ENCODE data around the gene PANX2.

Gene PANX2

DNA sequence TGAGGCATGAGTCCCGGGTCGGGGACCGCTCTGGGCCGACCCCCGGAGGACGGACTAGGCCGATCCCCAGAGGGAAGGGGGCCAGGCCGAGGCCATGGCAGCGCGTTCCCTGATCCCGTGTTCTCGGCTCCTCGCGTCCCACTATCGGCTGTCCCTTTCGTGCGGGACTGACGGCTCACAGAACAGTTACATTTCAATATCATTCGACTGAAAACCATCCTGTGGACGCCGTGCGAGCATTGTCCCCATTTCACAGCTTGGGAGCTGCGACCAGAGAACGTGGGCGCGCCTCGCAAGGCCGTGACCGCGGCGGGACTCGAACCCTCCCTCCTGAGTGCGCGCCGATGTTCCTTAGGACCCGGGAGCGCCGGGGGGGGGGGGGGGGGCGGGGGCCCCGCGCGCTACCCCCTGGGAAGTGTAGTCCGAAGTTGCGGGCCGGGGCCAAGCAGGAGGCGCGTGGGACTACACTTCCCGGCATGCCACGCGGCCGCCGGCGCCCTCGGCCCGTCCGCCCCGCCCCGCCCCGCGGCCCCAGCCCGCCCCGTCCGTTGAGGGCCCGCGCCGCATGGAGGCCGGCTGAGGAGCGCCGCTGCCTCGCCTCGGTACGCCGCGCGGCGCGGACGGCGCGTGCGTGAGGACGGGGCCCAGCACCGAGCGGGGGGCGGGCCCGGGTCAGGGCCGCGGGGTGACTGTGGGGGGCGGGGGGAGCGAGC is 15.0 kb downstream of the PANX2 start, which contains the start of gene TRABD:
Gene TRABD, plus strand, starts transcription at position 539 of the 713 bp plus-strand sequence. CDS start 7,148 bp downstream, outside the sequence.
- peak within 1 kb of the TSS; percentile 64 for H3K4me3 ChIP-seq (ENCODE audit: low read depth, low read length)
- TF ChIP-seq POLR2A (IDR thresholded peaks at IDR 0.05; ENCODE audit: extremely low read depth, insufficient read length) (no peak), MYC (IDR thresholded peaks at IDR 0.05; ENCODE audit: low read depth, low read length) (no peak; the same call in 1 of the 2 replicates)
- TF ChIP-seq, protein P1, sequence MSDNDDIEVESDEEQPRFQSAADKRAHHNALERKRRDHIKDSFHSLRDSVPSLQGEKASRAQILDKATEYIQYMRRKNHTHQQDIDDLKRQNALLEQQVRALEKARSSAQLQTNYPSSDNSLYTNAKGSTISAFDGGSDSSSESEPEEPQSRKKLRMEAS (IDR thresholded peaks at IDR 0.05; ENCODE audit: low read depth, low read length): no peak
- TF ChIP-seq, protein P2, sequence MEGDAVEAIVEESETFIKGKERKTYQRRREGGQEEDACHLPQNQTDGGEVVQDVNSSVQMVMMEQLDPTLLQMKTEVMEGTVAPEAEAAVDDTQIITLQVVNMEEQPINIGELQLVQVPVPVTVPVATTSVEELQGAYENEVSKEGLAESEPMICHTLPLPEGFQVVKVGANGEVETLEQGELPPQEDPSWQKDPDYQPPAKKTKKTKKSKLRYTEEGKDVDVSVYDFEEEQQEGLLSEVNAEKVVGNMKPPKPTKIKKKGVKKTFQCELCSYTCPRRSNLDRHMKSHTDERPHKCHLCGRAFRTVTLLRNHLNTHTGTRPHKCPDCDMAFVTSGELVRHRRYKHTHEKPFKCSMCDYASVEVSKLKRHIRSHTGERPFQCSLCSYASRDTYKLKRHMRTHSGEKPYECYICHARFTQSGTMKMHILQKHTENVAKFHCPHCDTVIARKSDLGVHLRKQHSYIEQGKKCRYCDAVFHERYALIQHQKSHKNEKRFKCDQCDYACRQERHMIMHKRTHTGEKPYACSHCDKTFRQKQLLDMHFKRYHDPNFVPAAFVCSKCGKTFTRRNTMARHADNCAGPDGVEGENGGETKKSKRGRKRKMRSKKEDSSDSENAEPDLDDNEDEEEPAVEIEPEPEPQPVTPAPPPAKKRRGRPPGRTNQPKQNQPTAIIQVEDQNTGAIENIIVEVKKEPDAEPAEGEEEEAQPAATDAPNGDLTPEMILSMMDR (IDR thresholded peaks at IDR 0.05; ENCODE audit: low read depth, low read length): no peak
- peak; percentile 90 for DNase-seq (ENCODE audit: low read depth)

DNA sequence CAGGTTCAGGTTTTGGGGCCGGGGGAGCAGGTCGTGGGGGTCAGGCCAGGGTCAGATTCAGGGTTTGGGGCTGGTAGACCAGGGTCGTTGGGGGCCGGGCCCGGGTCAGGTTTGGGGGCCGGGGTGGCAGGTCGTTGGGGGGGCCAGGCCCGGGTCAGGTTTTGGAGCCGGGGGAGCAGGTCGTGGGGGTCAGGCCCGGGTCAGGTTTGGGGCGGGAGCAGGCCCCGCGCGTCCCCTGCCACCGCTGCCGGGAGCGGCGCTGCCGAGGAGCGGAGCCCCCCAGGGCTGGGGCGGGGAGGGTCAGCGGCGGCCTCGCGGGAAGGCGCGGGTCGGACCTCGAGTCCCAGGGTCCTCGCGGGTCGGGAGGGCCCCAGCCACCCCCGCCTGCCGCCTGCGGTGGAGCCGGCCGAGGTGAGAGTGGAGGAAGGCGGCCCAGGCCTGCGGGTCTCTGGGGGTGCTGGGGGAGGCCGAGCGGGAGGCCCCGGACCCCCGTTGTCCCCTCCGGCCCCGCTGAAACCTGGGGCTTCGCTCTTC is 15.7 kb downstream of the PANX2 start:
- H3K4me3 ChIP-seq (ENCODE audit: low read depth, low read length): peak overlapping the region; percentile 64
- no peak for TF ChIP-seq MYC (IDR thresholded peaks at IDR 0.05; ENCODE audit: low read depth, low read length)
- no peak for TF ChIP-seq POLR2A (IDR thresholded peaks at IDR 0.05; ENCODE audit: extremely low read depth, insufficient read length)
- TF ChIP-seq, protein P1 (IDR thresholded peaks at IDR 0.05; ENCODE audit: low read depth, low read length): no peak
- TF ChIP-seq, protein P2 (IDR thresholded peaks at IDR 0.05; ENCODE audit: low read depth, low read length): no peak
- no peak for DNase-seq (ENCODE audit: low read depth)

DNA sequence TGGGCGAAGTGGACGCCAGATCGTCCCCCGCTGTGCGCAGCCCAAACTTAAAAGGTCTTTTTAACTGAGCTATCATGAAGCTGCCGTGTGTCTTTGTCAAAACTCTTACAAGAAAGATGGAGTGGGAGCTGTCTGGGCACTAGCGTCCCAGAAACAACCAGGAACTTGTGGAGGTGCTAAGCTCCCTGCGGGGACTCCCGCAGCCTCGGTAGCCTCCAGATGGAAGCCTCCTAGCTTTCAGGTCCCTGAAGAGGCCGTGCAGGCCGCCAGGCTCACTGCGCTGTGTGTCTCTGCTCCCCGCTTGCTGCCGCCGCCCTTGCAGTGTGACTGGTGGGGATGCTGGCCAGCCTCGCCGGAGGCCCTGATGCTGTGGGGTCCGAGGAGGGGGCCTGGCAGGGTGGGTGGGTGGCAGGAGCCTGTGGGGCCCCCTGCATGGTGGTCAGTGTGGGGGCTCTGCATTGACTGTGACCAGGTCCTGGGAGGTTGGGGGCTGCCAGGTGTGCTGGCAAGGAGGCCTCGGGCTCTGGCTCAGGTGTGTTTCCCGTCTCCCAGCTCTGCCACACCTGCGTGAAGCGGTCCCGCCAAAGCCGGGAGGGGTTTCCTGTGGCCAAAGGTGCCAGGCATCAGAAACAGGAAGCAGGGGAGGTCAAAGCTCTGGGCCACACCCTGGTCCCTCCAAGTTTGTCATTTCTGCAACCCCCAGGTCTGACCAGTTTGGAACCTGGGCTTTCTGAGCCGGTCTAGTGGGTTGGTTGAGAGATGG is 16.4 kb downstream of the PANX2 start:
- TF ChIP-seq POLR2A (IDR thresholded peaks at IDR 0.05; ENCODE audit: extremely low read depth, insufficient read length) (no peak), MYC (IDR thresholded peaks at IDR 0.05; ENCODE audit: low read depth, low read length) (no peak)
- TF ChIP-seq, protein P2 (IDR thresholded peaks at IDR 0.05; ENCODE audit: low read depth, low read length): no peak
- TF ChIP-seq, protein P1 (IDR thresholded peaks at IDR 0.05; ENCODE audit: low read depth, low read length): no peak
- DNase-seq (ENCODE audit: low read depth): no peak
- H3K4me3 ChIP-seq (ENCODE audit: low read depth, low read length): peak overlapping the region; percentile 64

DNA sequence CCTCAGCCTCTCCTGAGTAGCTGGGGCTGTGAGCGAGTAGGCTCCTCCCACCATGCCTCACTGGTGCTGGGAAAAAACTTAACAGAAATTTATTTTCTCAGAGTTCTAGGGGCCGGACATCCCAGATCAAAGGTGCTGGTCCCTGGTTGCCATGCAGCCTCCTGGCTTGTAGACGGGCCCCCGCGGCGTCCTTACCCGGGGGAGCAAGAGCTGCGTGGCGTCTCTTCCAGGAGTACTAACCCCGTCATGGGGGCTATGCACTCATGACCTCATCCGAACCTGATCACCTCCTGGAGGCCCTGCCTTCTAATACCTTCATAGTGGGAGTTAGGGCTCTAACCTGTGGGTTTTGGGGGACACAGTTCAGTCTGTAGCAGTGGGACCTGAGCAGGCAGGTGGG is 17.8 kb downstream of the PANX2 start:
- no peak for DNase-seq (ENCODE audit: low read depth)
- TF ChIP-seq, protein P2 (IDR thresholded peaks at IDR 0.05; ENCODE audit: low read depth, low read length): no peak
- TF ChIP-seq POLR2A (IDR thresholded peaks at IDR 0.05; ENCODE audit: extremely low read depth, insufficient read length) (no peak), MYC (IDR thresholded peaks at IDR 0.05; ENCODE audit: low read depth, low read length) (no peak)
- TF ChIP-seq, protein P1 (IDR thresholded peaks at IDR 0.05; ENCODE audit: low read depth, low read length): no peak
- no peak overlapping the region for H3K4me3 ChIP-seq (ENCODE audit: low read depth, low read length)

DNA sequence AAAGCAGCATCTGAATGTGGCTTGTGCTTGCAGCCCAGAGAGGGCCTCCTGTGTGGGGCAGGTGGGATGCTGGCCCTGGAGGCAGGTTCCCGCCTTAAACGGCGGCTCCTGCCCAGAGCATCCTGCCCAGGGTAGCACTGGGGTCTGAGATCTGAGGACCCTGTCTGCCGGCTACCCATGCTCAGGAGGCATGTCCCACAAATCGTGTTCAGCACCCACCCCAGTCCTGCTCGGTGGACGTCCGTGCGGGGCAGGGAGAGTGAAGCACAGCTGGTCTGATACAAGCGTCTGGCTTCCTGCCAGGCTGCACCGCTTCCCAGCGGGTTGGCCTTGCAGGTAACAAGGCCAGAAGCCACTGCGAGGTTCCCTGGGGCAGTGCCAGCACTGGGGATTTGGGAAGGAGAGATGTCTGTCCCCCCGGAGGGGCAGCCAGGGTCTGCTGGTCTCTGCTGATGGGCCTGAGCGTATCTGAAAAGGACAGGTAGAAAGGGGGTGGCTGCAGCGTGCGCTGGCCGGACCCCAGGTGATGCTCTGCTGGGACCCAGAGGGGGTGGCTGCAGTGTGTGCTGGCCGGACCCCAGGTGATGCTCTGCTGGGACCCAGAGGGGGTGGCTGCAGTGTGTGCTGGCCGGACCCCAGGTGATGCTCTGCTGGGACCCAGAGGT is 18.8 kb downstream of the PANX2 start:
- no peak for DNase-seq (ENCODE audit: low read depth)
- H3K4me3 ChIP-seq (ENCODE audit: low read depth, low read length): no peak overlapping the region

More for the DNA sequence above, 18.8 kb downstream of the PANX2 start:
- no peak for TF ChIP-seq POLR2A (IDR thresholded peaks at IDR 0.05; ENCODE audit: extremely low read depth, insufficient read length)
- TF ChIP-seq MYC (IDR thresholded peaks at IDR 0.05; ENCODE audit: low read depth, low read length): no peak
- TF ChIP-seq, protein P1 (IDR thresholded peaks at IDR 0.05; ENCODE audit: low read depth, low read length): no peak
- TF ChIP-seq, protein P2 (IDR thresholded peaks at IDR 0.05; ENCODE audit: low read depth, low read length): no peak
